ENCODE measurements around the gene AFG3L2. TPM values are rescaled to one million over a fixed set of nuclear protein-coding genes. Genes with fewer than 3 reads are reported as not detected.

AFG3L2 gene
- total and polyA plus RNA-seq, 2 of the 13 experiments (the other 11 are each of a cell fraction or from before 2014, with no cell fraction given) = 28.6 to 86.9 TPM

DNA sequence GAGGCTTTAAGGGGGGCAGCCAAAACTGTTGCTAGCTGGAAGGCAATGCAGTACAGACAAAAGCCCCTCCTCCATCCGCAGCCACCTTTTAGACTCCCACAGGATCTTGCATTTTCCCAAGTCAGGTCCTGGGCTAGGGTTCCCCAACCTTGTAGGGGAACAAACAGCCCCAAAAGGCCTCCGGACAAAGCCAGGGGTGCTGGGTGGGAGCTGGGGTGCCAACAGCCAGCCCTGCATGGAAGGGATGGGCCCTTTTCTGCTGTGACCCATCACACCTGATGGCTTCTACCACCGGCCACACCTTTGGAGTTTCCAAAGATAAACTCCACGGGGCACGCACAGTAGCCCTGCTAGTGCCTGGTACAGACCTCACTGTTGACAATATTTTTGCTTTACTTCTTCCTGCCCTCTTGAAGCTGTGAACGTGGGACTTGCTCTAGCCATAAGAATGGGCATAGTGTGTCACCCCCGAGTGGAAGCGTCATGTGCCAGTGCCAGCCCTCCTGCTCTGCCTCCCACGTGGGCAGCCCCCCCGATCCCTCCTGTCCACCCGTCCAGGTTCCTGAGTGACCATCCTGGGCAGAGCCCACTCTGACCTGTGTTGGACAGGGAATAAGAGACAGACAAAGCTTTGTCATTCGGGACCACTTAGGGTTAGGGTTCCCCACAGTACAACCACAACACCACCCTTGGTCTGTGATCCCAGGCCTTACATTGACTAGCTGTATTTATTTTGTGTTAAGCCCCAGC, 50.1 kb downstream of the AFG3L2 start:
- Histone ChIP-seq H3K4me1 (ENCODE audit: insufficient read depth, low read length) (no peaks in the 10 kb centered on the region; the same call in 1 of the 2 replicates), H2AFZ (ENCODE audit: low read length) (no peak overlapping the region), H3K79me2 (ENCODE audit: insufficient read depth, low read length) (no peaks in the 10 kb centered on the region), H3K27me3 (ENCODE audit: control insufficient read depth in 1 of 2, insufficient read depth in 2 of 2, low read length in 2 of 2) (no peaks in the 10 kb centered on the region), H3K4me2 (ENCODE audit: low read depth, low read length) (no peak overlapping the region), H4K20me1 (ENCODE audit: insufficient read depth, low read length) (peaks cover 14% of the 10 kb centered on the region; the same call in 1 of the 2 replicates), H3K9me3 (ENCODE audit: low read length) (no peaks in the 10 kb centered on the region), H3K9ac (ENCODE audit: insufficient read depth, low read depth, low read length) (no peak overlapping the region), H3K27ac (ENCODE audit: extremely low read length, insufficient read depth, low read length) (no peak overlapping the region), H3K36me3 (replicated peaks in 1 of 2; ENCODE audit: control insufficient read depth in 1 of 2, insufficient read depth in 2 of 2, low read length in 2 of 2) (peaks cover 19 to 47% of the 10 kb centered on the region in 2 experiments; a peak in 4 of 5 replicates), H3K4me3 (replicated peaks in 1 of 3; ENCODE audit: insufficient read depth in 1 of 3, low read depth in 2 of 3, low read length in 3 of 3) (no peak overlapping the region)
- BruUV-seq (replicated peaks) = no TSS peak
- no peak for ATAC-seq
- 94% methylated on average over 8 of the region's 12 CpGs for WGBS (ENCODE audit: low lambda C conversion rate)
- in situ Hi-C loops (cut with HindIII; ENCODE audit: extremely low pct_ligation_motif_present, low pct_unique_long_range_greater_than_20kb) (no loop called here), intact Hi-C loops (cut with micrococcal nuclease; ENCODE audit: unreplicated experiment) (loop anchor here (5.0 kb wide), 1 partner anchor 330 kb away; the partner anchor contains the start of gene SPIRE1)
- POLR2A ChIA-PET = no interaction called here
- TF ChIP-seq ZNF382 (CRISPR knock-in tag; IDR thresholded peaks at IDR 0.05; ENCODE audit: borderline replicate concordance) (no peak), POLR2A (IDR thresholded peaks at IDR 0.05; ENCODE audit: insufficient read depth in 1 of 2, low read depth in 2 of 2, low read length in 2 of 2) (0 out of 4 replicates have a peak, but pooled peaks of 1 of the 2 experiments have one; percentile 9)
- no peak for DNase-seq (ENCODE audit: low spot score)
- FAIRE-seq = no peak
- CTCF ChIA-PET (ENCODE audit: low intra/inter-chr PET ratio, low total read pairs) = no interaction called here

GRCh38 chr18:12325726-12326245, 51.2 kb downstream of the AFG3L2 start:
- in situ Hi-C loops (cut with HindIII; ENCODE audit: extremely low pct_ligation_motif_present, low pct_unique_long_range_greater_than_20kb) = no loop called here
- BruUV-seq (replicated peaks) = no TSS peak
- TF ChIP-seq EED (CRISPR knock-in tag; IDR thresholded peaks at IDR 0.05) (no peak), ZFP91 (CRISPR knock-in tag; IDR thresholded peaks at IDR 0.05; ENCODE audit: borderline replicate concordance) (0 out of 2 replicates have a peak, but pooled peaks have one; percentile 13), ZBTB33 (CRISPR knock-in tag; IDR thresholded peaks at IDR 0.05) (0 out of 2 replicates have a peak, but pooled peaks have one; percentile 2)
- TF ChIP-seq, protein P1, sequence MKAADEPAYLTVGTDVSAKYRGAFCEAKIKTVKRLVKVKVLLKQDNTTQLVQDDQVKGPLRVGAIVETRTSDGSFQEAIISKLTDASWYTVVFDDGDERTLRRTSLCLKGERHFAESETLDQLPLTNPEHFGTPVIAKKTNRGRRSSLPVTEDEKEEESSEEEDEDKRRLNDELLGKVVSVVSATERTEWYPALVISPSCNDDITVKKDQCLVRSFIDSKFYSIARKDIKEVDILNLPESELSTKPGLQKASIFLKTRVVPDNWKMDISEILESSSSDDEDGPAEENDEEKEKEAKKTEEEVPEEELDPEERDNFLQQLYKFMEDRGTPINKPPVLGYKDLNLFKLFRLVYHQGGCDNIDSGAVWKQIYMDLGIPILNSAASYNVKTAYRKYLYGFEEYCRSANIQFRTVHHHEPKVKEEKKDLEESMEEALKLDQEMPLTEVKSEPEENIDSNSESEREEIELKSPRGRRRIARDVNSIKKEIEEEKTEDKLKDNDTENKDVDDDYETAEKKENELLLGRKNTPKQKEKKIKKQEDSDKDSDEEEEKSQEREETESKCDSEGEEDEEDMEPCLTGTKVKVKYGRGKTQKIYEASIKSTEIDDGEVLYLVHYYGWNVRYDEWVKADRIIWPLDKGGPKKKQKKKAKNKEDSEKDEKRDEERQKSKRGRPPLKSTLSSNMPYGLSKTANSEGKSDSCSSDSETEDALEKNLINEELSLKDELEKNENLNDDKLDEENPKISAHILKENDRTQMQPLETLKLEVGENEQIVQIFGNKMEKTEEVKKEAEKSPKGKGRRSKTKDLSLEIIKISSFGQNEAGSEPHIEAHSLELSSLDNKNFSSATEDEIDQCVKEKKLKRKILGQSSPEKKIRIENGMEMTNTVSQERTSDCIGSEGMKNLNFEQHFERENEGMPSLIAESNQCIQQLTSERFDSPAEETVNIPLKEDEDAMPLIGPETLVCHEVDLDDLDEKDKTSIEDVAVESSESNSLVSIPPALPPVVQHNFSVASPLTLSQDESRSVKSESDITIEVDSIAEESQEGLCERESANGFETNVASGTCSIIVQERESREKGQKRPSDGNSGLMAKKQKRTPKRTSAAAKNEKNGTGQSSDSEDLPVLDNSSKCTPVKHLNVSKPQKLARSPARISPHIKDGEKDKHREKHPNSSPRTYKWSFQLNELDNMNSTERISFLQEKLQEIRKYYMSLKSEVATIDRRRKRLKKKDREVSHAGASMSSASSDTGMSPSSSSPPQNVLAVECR (CRISPR knock-in tag; IDR thresholded peaks at IDR 0.05; ENCODE audit: borderline replicate concordance) = no peak
- no peaks in the 10 kb centered on the region for H3K9me3 ChIP-seq (ENCODE audit: low read length)
- FAIRE-seq (no peak), ATAC-seq (no peak), DNase-seq (ENCODE audit: low spot score) (no peak)
- WGBS (ENCODE audit: low lambda C conversion rate) = 96% methylated on average over 29 of the region's 29 CpGs
- no peak overlapping the region for H3K4me2 ChIP-seq (ENCODE audit: low read depth, low read length)
- no peaks in the 10 kb centered on the region for H3K79me2 ChIP-seq (ENCODE audit: insufficient read depth, low read length)
- intact Hi-C loops (cut with micrococcal nuclease; ENCODE audit: unreplicated experiment) = loop anchor here (5.0 kb wide), 1 partner anchor 332 kb away; the partner anchor contains the start of gene SPIRE1
- no peak overlapping the region for H2AFZ ChIP-seq (ENCODE audit: low read length)
- H4K20me1 ChIP-seq (ENCODE audit: insufficient read depth, low read length) = peaks cover 14% of the 10 kb centered on the region; the same call in 1 of the 2 replicates
- H3K4me3 ChIP-seq (replicated peaks in 1 of 3; ENCODE audit: insufficient read depth in 1 of 3, low read depth in 2 of 3, low read length in 3 of 3) = no peak overlapping the region
- peaks cover 16 to 51% of the 10 kb centered on the region in 2 experiments; a peak in 4 of 5 replicates for H3K36me3 ChIP-seq (replicated peaks in 1 of 2; ENCODE audit: control insufficient read depth in 1 of 2, insufficient read depth in 2 of 2, low read length in 2 of 2)
- H3K4me1 ChIP-seq (ENCODE audit: insufficient read depth, low read length) = no peaks in the 10 kb centered on the region; the same call in 1 of the 2 replicates
- no peak overlapping the region for H3K27ac ChIP-seq (ENCODE audit: extremely low read length, insufficient read depth, low read length)
- ChIA-PET CTCF (ENCODE audit: low intra/inter-chr PET ratio, low total read pairs) (no interaction called here), POLR2A (no interaction called here)
- no peaks in the 10 kb centered on the region for H3K27me3 ChIP-seq (ENCODE audit: control insufficient read depth in 1 of 2, insufficient read depth in 2 of 2, low read length in 2 of 2)
- H3K9ac ChIP-seq (ENCODE audit: insufficient read depth, low read depth, low read length) = no peak overlapping the region

Data from HepG2 (cell line).